HG02840 (cell line): ENCODE results near the gene IBA57.

ENCODE experiments used
- ATAC-seq: cut with Tn5 transposase; IDR thresholded peaks from one replicate; pipeline ENCODE4 v1.9.1; 2021; ENCODE audit warnings: mild to moderate bottlenecking, moderate library complexity, moderate number of reproducible peaks; ENCODE audit not compliant: unreplicated experiment, low FRiP score

Gene IBA57

DNA sequence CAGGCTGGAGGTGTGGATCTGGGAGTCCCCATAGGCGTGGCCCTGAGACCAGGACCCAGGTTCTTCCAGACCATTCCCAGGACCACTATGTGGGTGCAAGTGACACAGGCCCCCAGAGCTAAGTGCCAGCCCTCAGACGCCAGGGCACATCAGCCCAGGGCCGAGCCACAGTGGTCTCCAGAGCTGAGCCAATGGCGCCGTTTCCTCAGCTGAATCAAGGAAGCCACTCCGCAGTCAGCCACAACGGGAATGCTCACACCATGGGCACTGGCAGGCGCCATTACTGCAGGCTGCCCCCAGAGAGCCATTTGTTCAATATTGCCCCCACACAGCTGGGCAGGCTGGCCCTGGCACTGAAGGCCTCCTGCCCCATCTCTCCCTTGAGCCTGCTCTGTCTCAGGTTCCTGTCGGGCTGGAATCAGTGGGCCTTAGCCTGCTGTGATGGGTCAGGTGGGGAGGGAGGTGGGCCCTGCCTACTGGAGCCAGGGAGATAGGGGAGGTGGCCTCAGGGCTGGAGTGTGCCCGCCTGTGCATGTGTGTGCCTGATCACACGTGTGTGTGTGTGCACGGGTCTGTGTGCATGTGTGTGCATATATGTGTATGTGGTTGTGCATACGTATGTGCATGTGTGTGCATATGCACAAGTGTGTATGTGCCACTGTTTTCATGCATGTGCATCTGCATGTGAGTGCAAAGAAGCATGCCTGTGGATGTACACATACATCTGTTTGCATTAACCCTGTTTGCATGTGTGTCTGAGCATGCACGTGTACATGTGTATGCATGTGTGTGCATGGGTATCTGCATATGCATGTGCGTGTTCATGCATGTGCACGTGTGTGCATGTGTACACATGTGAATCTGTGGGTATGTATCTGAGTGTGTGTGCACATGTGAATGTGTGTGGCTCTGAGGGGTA lies 9.7 kb upstream of the IBA57 start:
- no peak for ATAC-seq

DNA sequence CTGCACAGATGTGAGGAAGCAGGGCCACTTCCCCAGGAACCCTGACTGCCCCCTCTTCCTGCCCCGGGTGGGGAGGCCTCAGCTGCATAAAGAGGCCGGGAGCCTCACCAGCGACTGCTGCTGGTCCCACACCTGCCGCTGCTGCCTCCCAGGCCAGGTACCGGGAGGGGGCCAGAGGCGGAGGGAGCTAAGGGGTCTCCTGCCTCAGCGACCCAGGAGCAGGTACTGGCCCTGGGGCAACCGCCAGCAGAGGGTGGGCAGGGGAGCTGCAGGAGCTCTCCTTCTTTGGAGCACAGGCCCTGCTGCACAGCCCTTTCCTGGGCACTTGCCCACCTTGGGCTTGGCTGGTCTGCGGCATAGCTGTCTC lies 9.1 kb upstream of the IBA57 start:
- ATAC-seq = no peak

DNA sequence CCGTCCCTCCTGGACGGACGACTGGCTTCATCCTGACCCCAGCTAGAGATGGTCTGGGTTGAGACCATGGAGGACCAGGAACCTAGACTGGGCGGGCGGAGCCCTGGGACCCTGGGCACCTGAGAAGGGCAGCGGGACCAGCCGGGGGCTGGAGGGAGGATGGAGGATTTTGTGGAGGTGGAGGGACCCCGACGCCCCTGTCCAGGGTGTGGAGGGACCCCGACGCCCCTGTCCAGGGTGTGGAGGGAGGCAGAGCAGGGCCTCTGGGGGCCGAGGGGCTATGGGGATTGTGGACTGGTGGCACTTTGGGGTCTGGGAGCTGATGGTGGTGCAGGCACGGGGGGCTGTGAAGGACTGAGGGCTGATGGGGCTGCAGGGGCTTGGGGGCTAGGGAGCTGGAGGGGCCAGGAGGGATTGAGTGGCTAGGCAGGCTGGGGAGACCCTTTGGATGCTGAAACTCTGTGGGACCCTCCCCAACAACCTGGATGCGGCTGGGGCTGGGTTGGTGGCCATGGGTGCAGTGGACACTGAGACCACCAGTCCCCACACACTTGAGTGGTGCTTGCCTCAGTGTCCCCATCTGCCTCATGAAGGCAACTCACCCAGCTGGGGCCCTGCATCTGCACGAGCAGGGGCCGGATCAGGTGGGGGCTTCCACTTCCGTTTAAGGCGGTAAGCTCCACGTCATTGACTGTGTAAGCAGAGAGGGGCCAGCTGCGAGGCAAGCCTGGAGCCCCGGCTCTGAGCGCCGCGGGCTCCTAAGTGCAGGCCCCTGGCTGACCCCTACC lies 8.5 kb upstream of the IBA57 start:
- ATAC-seq = no peak

GRCh38 chr1:228157729-228158126 lies 7.9 kb upstream of the IBA57 start:
- ATAC-seq = no peak

DNA sequence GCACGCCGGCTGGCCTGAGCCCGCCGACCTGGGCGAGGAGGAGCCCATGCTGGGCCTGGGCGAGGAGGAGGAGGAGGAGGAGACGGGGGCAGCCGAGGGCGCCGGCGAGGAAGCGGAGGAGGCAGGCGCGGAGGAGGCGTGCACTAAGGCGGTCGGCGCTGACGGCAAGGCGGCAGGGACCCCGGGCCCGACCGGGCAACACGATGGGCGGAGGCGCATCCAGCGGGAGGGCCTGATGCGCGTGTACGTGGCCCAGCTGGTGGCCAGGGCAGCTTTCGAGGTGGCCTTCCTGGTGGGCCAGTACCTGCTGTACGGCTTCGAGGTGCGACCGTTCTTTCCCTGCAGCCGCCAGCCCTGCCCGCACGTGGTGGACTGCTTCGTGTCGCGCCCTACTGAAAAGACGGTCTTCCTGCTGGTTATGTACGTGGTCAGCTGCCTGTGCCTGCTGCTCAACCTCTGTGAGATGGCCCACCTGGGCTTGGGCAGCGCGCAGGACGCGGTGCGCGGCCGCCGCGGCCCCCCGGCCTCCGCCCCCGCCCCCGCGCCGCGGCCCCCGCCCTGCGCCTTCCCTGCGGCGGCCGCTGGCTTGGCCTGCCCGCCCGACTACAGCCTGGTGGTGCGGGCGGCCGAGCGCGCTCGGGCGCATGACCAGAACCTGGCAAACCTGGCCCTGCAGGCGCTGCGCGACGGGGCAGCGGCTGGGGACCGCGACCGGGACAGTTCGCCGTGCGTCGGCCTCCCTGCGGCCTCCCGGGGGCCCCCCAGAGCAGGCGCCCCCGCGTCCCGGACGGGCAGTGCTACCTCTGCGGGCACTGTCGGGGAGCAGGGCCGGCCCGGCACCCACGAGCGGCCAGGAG lies 7.2 kb upstream of the IBA57 start:
- ATAC-seq = no peak

- no peak for ATAC-seq
Observed at GRCh38 chr1:228159008-228159665, 6.5 kb upstream of the IBA57 start.

GRCh38 chr1:228160201-228160761 lies 5.3 kb upstream of the IBA57 start:
- ATAC-seq = no peak

DNA sequence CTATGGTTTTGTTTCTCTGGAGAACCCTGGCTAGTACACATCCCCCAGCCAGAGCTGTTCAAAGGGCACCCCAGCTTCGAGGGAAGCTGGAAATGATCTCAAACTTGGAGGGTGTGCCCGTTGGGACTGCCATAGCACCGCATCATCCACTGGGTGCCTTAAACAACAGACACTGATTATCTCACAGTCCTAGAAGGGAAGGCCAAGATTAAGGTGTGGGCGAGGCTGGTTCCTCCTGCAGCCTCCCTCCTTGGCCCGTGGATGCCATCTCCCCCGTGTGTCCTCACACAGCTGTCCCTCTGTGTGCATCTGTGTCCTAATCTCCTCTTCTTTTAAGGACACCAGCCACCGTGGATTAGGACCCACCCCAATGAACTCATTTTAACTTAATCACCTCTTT lies 4.2 kb upstream of the IBA57 start:
- no peak for ATAC-seq

GRCh38 chr1:228161866-228162265 lies 3.7 kb upstream of the IBA57 start:
- no peak for ATAC-seq

- ATAC-seq = no peak
Observed at GRCh38 chr1:228162286-228163006, 3.2 kb upstream of the IBA57 start.

- ATAC-seq = no peak
Observed at GRCh38 chr1:228163007-228163753, 2.4 kb upstream of the IBA57 start.

GRCh38 chr1:228163776-228164519 lies 1.7 kb upstream of the IBA57 start:
- no peak for ATAC-seq

- peak; percentile 1 for ATAC-seq
Observed at GRCh38 chr1:228164561-228165371, 838 bp upstream of the IBA57 start.

GRCh38 chr1:228166170-228166936 lies 749 bp downstream of the IBA57 start:
- peak; percentile 17 for ATAC-seq

DNA sequence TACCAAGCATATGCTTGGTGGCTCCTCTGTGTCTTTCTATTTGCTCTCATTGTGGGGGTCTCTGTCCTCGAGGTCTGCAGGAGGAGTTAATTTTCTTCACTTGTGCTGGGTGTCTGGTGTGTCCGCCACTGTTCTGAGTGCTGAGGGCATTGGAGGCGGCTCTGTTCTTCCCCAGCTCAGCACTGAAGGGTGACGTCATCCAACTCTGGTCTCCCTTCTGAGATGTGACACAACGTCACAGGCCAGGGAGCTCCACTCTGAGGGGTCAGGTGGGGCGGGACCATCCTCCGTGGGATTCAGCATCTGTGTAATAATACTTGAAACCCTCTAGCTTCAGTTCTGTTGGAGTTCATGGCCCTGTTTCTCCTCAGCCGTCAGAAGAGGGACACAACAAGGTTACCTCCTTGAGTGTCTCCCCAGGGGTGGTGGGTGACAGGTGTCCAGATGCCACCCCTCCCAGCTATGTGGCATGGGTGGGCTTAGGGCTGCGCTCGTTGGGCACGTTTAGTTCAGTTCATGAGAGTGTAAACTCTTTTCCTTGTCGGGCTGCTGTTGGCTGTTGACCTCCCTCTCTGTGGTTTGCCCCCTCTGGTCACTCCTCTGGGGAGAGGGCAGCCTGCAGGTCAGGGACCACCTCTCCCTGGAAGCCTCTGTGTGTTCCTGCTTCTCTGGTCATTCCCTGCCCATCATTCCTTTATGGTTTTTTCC lies 3.1 kb downstream of the IBA57 start:
- no peak for ATAC-seq

GRCh38 chr1:228169345-228169744 lies 3.7 kb downstream of the IBA57 start:
- ATAC-seq = no peak
